Measurements from ENCODE around the gene ALDH3A1.

DNA sequence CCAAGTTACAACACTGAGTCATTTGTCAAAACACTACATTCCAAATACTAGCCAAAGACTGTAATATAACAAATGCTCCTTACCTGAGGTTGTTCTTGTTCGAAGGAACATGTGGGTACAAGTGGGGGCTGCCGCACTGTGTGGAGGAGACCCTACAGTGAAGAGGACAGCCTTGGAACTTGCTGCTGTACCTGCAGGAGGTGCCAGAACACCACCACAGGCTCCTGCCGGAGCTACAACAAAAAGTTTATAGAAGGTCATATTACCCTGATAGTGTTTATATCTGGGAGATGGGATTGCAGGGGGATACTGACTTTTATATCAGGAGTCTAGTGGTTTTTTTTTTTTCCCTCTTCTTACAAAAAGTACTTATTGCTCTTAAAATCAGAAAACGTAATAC is 37.8 kb upstream of the ALDH3A1 start:
- TF ChIP-seq ATF1 (CRISPR knock-in tag; IDR thresholded peaks at IDR 0.05), result no peak
- no peak for TF ChIP-seq RELA (CRISPR knock-in tag; IDR thresholded peaks at IDR 0.05; ENCODE audit: borderline replicate concordance)
- TF ChIP-seq CTCF (IDR thresholded peaks at IDR 0.05), result no peak
- no peak for TF ChIP-seq FOXP1 (CRISPR knock-in tag; IDR thresholded peaks at IDR 0.05; ENCODE audit: borderline replicate concordance)
- TF ChIP-seq, protein P1, sequence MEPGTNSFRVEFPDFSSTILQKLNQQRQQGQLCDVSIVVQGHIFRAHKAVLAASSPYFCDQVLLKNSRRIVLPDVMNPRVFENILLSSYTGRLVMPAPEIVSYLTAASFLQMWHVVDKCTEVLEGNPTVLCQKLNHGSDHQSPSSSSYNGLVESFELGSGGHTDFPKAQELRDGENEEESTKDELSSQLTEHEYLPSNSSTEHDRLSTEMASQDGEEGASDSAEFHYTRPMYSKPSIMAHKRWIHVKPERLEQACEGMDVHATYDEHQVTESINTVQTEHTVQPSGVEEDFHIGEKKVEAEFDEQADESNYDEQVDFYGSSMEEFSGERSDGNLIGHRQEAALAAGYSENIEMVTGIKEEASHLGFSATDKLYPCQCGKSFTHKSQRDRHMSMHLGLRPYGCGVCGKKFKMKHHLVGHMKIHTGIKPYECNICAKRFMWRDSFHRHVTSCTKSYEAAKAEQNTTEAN (CRISPR knock-in tag; IDR thresholded peaks at IDR 0.05), result no peak
- no peak for TF ChIP-seq ESRRA (CRISPR knock-in tag; IDR thresholded peaks at IDR 0.05; ENCODE audit: borderline replicate concordance)
